Adrenal gland (tissue), 12 donors: ENCODE results near the gene BFAR. TPM values are rescaled to one million over a fixed set of nuclear protein-coding genes. Genes with fewer than 3 reads are reported as not detected.

Experiments used
- DNase-seq, 7 donors: peaks; one replicate each; pipeline ENCODE4 v3.0.0-alpha.2; 2019 to 2020
- H3K27ac ChIP-seq, 5 donors: fragments of 200-600 bp; sonication (generic) in 4 of 5; 1 replicate in 3 of 5; 2 replicates in 2 of 5; pipeline versions ENCODE4 v1.5.1 to v1.8.0; 2016 to 2020; ENCODE audit warnings: mild to moderate bottlenecking in 1 of 5
- H3K27me3 ChIP-seq: fragments of 200-600 bp; 2 replicates; pipeline ENCODE4 v1.8.0; 2021
- H3K36me3 ChIP-seq, 2 donors: fragments of 200-600 bp; replicated peaks in 1 of 2; 1 replicate in 1 of 2; 2 replicates in 1 of 2; pipeline versions ENCODE4 v1.5.1 to v1.8.0; 2018 to 2022
- H3K4me1 ChIP-seq, 2 donors: fragments of 200-600 bp; replicated peaks in 1 of 2; 1 replicate in 1 of 2; 2 replicates in 1 of 2; pipeline versions ENCODE4 v1.5.1 to v1.8.0; 2018 to 2021
- H3K4me3 ChIP-seq, 4 donors: fragments of 200-600 bp; sonication (generic) in 3 of 4; one replicate each; pipeline ENCODE4 v1.5.1; 2016 to 2018
- H3K9me3 ChIP-seq, 3 donors: fragments of 200-600 bp; sonication (generic) in 1 of 3; replicated peaks in 1 of 3; 1 replicate in 2 of 3; 2 replicates in 1 of 3; pipeline versions ENCODE4 v1.5.1 to v1.8.0; 2016 to 2021
- CTCF ChIP-seq, 6 experiments: fragments of 450-650 bp in 4 of 6; fragments of 200-600 bp in 2 of 6; sonication (generic) in 1 of 6; IDR thresholded peaks; 1 replicate in 5 of 6; 2 replicates in 1 of 6; pipeline versions ENCODE4 v1.5.1 to v1.8.0; 2016 to 2021; ENCODE audit warnings: antibody characterized with exemption in 6 of 6, mild to moderate bottlenecking in 2 of 6, moderate library complexity in 1 of 6
- POLR2A ChIP-seq, 2 donors: fragments of 450-650 bp; IDR thresholded peaks; one replicate each; pipeline ENCODE4 v1.6.1; 2017; ENCODE audit warnings: antibody characterized with exemption in 2 of 2, mild to moderate bottlenecking in 2 of 2, moderate library complexity in 1 of 2
- WGBS, 4 donors: extraction: QIAGEN DNeasy Blood & Tissue Kit in 2 of 4; methylation state at CpG; one replicate each; pipeline versions ENCODE4 v1.1.5 to v1.1.7; 2013 to 2017; 5-methylcytosine and 5-hydroxymethylcytosine counted together
- intact Hi-C, 2 donors: fragments of 100-400 bp; cut with DNase I; formaldehyde crosslinking; loops; one replicate each; pipeline versions ENCODE4 v1.14.1 to v1.15.0; 2022 to 2023
- polyA plus RNA-seq, 3 donors: library from polyadenylated mRNA; stranded (reverse); fragments of 200-250 nt in 2 of 3; fragments of 350-450 nt in 1 of 3; fragmentation: Illumina TruSeq in 1 of 3; extraction: RNeasy Lipid Tissue Mini Kit (QIAGEN cat#74804) in 1 of 3; gene quantifications; one replicate each; pipeline ENCODE4 v1.2.3, GENCODE V29; 2013 to 2014
- total RNA-seq, 9 donors: library from RNA; depleted of rRNA in 4 of 9; stranded (reverse); fragments of >200 nt in 4 of 9; fragments of 120-200 nt in 1 of 9; fragmentation: NEBNext Ultra II Directional in 1 of 9; extraction: Animal tissue kit (Norgen Biotek cat#: 25700) in 1 of 9; gene quantifications; one replicate each; pipeline versions ENCODE4 v1.1.0 to v1.2.4, GENCODE V29; 2013 to 2023
- donor health status: healthy with polysubstance abuse.
- donor health status: Bipolar disorder and iron deficiency.
- donor health status: DM: yes; HTN: yes; CAD: no.
- donor health status: DM: no; HTN: no; CAD: no.
- donor health status: DM: no; HTN: no; CAD: no.
- donor health status: DM: yes; HTN: yes; CAD: no.

The BFAR gene
- total and polyA plus RNA-seq, 12 donors = 20.3 to 75.8 (median 55.2) TPM

- peak in 4 of 7 donors; percentile 3 to 25 (median 16) for DNase-seq
- WGBS, 4 donors = 88 to 95% (median 93%) methylated on average over 4 of the region's 4 CpGs
- H3K27ac ChIP-seq = no peak overlapping the region
- no peak for TF ChIP-seq CTCF (IDR thresholded peaks at IDR 0.05)
- TF ChIP-seq POLR2A (IDR thresholded peaks at IDR 0.05) = no peak
- H3K9me3 ChIP-seq = no peaks in the 10 kb centered on the region
- H3K36me3 ChIP-seq = peaks cover 0 to 42% of the 10 kb centered on the region in 2 donors
- H3K4me3 ChIP-seq = no peak overlapping the region
- intact Hi-C loops = no loop called here
- H3K27me3 ChIP-seq = no peaks in the 10 kb centered on the region
- H3K4me1 ChIP-seq = no peaks in the 10 kb centered on the region
Measured at GRCh38 chr16:14669776-14670175, 37.0 kb downstream of the BFAR start.

- no peaks in the 10 kb centered on the region for H3K27me3 ChIP-seq
- 55 to 62% (median 58%) methylated on average over 7 of the region's 7 CpGs for WGBS, 4 donors
- intact Hi-C loops = no loop called here
Measured at GRCh38 chr16:14672403-14672971, 39.7 kb downstream of the BFAR start.

GRCh38 chr16:14676633-14677032 lies 43.9 kb downstream of the BFAR start:
- TF ChIP-seq CTCF (IDR thresholded peaks at IDR 0.05) = no peak
- TF ChIP-seq POLR2A (IDR thresholded peaks at IDR 0.05) = no peak
- intact Hi-C loops = no loop called here
- Histone ChIP-seq H3K27me3 (no peaks in the 10 kb centered on the region), H3K4me3 (no peak overlapping the region), H3K36me3 (no peaks in the 10 kb centered on the region), H3K4me1 (no peaks in the 10 kb centered on the region), H3K9me3 (no peaks in the 10 kb centered on the region), H3K27ac (no peak overlapping the region)
- WGBS, 4 donors = 76 to 81% (median 79%) methylated on average over 3 of the region's 3 CpGs
- no peak for DNase-seq

More at GRCh38 chr16:14672403-14672971, 39.7 kb downstream of the BFAR start:
- Histone ChIP-seq H3K27ac (no peak overlapping the region), H3K36me3 (peaks cover 0 to 15% of the 10 kb centered on the region in 2 donors), H3K4me3 (no peak overlapping the region), H3K4me1 (no peaks in the 10 kb centered on the region), H3K9me3 (no peaks in the 10 kb centered on the region)
- TF ChIP-seq CTCF (IDR thresholded peaks at IDR 0.05) (no peak), POLR2A (IDR thresholded peaks at IDR 0.05) (no peak)
- no peak for DNase-seq

GRCh38 chr16:14677627-14678026 lies 44.9 kb downstream of the BFAR start:
- no peaks in the 10 kb centered on the region for H3K36me3 ChIP-seq
- TF ChIP-seq CTCF (IDR thresholded peaks at IDR 0.05) (no peak), POLR2A (IDR thresholded peaks at IDR 0.05) (no peak)
- intact Hi-C loops = no loop called here
- H3K27ac ChIP-seq = no peak overlapping the region
- no peaks in the 10 kb centered on the region for H3K4me1 ChIP-seq
- no peaks in the 10 kb centered on the region for H3K9me3 ChIP-seq
- no peaks in the 10 kb centered on the region for H3K27me3 ChIP-seq
- H3K4me3 ChIP-seq = no peak overlapping the region
- no peak for DNase-seq
- 87 to 90% (median 89%) methylated on average over 5 of the region's 5 CpGs for WGBS, 4 donors
